ENCODE data around the gene GPR68.

- no peak for TF ChIP-seq CTCF (IDR thresholded peaks at IDR 0.05 in 8 of 11, conservative IDR thresholded peaks at IDR 0.05 in 3 of 11)
- TF ChIP-seq POLR2A (IDR thresholded peaks at IDR 0.05), result no peak
- peak; percentile 25 to 66 (median 32) for TF ChIP-seq POLR2AphosphoS5 (IDR thresholded peaks at IDR 0.05)
Observed at GRCh38 chr14:91269076-91269991, 24.8 kb upstream of the GPR68 start.
